ENCODE data around the gene ADAMTS9.

ADAMTS9 gene

DNA sequence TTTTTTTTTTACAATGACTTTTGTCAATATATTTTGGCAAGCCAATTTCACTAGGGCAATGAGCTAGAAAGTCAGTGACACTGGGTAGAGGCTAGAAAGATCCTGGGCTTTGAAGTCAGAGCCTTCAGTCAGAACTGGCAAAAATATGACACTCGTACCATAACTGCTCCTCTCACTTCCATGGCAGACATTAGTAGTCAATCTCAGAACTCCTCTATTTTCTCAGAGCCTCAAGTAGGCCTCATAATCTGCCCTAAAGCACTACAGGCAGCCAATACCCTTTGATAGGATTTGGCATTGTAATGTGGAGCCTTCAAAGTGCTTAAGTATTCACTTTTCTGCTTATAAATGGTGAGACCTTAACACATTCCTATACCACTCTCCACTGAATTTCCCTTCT lies 67.8 kb downstream of the ADAMTS9 start:
- no peak for DNase-seq (ENCODE audit: low spot score)

DNA sequence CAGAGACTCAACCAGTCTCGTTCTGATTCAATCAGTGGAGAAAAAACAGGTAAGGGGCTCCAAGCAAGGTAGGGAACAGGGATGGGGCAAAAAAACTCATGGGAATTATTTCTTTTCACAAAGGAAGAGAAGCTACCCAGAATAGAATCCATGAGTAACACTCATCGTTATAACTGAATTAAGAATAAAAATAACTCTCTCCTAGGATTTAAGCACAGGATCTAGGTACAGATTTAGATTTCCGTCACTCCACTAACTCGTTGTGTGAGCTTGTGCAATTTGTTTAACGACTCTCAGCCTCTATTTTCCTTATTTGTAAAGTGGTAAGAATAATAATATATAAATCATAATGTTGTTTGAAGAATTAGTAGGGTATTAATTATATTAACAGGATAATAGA lies 68.6 kb downstream of the ADAMTS9 start:
- no peak for DNase-seq (ENCODE audit: low spot score)

DNA sequence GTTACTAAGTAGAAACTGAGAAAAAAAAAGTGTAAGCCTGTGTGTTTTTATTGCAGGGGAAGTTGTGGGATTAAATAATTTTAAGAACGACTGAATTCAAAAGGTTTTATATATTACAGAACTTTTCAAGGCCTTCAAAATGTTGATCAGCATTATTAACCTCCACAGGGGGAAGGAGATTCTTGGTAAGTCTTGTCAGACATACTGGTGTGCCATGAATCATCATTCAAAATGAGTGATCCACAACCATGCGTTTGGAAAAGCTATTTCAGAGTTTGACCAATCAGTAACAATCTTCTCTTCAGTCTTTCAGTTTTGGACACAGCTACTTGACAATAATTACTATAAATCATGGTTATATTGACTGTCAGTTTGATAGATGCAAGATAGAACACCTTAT lies 70.2 kb downstream of the ADAMTS9 start:
- no peak for DNase-seq (ENCODE audit: low spot score)

DNA sequence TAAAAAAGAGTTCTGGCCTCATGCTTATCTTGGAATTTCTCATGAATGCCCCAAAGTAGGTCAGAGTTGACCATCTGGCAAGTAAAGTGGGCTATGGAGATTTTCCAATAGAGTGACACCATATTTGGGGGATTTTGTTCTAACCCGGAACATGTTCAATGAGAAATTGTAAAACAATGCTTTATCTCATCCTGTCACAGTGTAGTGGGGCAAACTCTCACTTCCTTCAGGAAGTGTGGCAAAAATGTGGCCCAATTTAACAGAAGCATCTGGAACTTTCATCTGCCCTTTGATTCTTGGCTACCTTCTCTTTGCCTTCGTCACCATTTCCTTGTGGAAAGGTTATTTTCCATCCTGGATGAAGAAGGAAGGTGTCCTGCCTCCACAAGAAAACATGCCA lies 70.8 kb downstream of the ADAMTS9 start:
- no peak for DNase-seq (ENCODE audit: low spot score)

DNA sequence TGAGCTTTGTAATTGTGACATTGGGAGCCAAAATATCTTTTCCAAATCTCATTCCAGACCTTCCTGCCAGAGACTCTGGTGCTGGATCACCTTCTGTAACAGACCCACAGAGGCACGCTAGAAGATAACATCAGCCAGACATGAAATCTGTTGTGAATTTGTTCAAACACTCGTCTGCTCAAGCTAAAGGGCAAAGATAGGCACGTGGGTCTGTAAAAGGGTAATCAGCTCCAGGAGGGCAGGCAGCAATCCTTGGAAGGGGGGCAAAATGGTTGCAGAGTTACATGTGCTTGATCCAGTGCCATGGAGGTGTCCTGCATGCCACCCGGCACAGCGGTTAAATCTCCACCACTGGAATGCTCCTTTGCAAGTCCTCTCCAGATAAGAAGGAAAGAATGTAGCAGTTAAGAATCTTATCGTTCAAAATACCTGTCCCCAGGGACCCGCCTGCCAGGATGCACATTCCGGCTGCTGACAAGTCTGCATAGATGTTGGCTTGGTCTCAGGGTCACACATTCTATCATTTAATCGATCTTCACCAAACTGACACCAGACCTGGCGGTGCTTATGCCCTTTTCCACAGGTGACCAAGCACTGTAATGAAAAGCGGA lies 74.8 kb downstream of the ADAMTS9 start:
- DNase-seq (ENCODE audit: low spot score), result no peak

DNA sequence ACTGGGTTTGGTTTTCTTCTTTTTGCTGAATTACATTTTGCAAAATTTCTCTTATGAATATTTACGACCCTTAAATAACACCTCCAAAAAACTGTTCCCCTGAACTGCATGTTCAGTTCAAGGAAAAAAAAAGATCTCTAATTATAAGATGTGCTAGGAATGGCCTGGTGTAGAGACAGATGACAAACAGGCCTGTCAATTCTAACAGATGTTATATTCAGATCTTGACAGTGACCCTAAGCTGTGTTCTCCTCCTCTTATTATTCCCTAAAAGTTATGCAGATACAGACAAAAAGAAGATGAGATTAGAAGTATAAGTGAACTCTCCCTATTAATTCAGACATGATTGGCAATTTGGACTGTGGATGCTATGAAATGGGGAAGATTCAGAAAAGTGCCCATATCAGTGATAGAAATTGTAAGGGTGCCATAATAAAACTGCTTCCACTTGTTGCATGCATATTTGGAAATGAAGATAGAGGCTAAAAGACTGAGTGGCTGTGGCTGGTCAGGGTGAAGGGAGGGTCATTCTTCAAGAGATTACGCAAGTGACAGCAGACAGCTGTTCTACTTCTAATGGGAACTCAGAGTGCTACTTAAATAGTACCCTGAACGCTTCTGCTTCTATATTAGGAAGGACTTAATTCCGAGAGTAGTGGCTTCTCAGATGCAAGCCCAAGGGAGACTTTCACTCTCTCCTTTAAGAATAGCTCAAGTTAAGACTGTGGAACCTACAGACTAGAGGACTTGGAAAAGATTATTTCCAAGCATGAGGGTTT lies 75.5 kb downstream of the ADAMTS9 start:
- no peak for DNase-seq (ENCODE audit: low spot score)

DNA sequence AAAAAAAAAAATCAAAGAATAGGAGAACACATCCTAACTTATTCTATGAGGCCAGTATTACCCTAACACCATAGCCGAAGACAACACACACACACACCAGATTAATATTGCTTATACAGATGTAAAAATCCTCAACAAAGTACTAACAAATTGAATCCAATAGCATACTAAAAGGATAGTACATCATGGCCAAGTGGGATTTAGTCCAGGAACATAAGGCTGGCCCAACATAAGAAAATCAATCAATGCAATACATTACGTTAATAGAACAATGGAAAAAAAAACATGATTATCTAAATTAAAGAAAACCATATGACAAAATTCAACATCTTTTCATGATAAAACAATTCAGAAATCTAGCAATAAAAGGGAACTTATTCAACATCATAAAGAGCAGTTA lies 79.1 kb downstream of the ADAMTS9 start:
- no peak for DNase-seq (ENCODE audit: low spot score)

DNA sequence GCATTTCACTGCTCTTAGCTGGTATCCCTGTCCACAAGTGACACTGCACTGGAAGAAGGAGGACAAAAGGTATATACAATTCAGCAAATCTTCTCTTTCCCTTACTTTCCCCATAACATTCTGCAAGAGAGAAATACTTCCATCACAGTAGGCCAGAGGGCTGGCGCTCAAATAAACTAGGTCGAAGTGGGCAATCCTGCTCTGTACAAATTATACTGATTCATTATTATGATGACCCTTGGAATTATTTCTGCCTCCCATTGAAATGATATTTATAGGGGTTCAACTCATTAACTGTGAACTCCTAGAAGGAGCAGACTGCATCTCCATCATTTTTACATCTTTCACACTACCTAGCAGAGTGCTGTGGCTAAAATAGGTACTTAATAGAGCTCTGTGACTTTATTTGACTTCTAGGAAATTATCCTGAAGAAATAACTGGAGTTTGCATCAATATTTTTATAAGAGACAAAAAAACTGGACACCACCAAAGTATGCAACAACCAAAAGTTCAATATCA lies 80.7 kb downstream of the ADAMTS9 start:
- DNase-seq (ENCODE audit: low spot score), result no peak

DNA sequence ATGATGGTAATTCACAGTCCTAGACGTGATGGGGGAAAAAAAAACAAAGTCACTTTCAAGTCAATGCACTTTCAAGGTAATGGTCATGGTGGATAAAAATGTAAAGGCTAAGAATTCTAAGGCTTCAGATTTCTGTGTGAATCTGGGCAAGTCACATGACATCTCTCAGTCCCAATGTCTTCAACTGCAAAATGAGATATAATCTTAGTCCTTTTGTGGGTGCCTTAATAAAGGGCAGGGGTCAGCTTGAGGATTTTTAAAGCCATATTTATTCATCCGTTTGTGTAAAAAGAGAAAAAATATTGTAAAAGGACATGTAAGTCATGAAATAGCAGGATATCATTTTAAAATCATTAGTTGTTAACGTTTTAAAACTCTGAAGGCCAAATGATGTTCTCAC lies 83.5 kb downstream of the ADAMTS9 start:
- DNase-seq (ENCODE audit: low spot score), result no peak

DNA sequence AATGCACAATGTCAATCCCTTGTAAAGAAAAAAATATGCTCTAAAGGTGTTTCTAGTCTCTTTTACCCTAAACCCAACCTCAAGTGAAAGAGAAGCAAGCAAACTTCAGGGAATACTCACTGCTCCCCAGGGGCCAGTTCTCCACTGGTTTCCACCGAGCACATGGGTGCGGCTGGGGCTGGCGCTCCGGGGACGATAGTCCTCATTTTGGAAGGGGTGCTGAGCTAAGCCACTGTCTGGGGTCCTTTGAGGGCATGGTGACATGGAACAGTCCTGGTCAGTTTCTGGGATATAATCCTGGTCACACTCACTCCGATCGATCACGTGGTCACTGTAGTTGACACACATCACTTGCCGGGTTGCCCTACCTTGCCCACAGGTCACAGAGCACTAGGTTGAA lies 86.0 kb downstream of the ADAMTS9 start:
- no peak for DNase-seq (ENCODE audit: low spot score)

DNA sequence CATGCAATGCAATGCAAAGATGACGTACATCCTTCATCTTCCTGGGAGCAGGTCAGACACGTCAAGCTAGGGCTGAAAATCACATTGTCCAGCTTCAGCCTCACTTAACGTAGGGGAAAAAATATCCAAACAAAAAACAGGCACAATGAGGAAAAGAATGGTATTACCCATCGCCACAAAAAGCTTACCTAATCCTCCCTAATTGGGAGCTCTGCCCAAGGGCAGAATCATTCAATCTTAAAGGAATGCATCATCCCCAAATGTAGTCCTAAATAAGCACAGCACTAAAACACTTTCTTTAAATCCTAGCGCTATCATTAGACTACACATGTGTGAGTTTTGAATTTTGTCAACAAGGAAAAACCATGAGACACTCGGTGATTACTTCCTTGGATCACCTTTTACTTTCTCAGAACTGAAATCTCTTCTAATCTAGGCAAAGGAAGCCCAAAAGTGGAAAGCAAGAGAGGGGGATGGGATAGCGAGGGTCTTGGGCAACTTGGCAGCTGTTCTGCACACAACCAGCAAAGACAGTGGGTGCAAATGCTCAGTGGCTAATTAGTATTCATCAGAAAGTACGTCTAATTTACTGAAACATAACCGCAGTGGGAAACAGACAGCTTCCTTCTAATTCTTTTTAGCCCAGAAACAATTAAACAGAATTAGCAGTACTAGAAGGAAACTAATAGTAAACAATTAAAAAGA lies 87.4 kb downstream of the ADAMTS9 start:
- no peak for DNase-seq (ENCODE audit: low spot score)

DNA sequence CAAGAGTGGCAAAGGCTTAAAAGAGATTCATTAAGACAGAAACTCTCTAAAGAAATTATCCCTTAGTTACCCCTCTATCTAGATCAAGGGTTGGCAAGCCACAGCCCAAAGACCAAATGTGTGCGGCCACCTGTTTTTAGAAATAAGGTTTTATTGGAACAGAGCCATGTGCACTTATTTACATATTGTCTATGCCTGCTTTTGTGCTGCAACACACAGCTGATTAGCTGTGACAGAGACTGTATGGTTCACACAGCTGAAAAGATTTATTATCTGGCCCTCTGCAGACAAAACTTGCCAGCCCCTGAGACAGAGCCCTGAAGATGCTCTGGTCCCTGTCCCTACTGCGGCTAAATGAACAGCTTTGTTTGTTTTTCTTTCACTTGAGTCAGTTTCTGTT lies 88.1 kb downstream of the ADAMTS9 start:
- no peak for DNase-seq (ENCODE audit: low spot score)

DNA sequence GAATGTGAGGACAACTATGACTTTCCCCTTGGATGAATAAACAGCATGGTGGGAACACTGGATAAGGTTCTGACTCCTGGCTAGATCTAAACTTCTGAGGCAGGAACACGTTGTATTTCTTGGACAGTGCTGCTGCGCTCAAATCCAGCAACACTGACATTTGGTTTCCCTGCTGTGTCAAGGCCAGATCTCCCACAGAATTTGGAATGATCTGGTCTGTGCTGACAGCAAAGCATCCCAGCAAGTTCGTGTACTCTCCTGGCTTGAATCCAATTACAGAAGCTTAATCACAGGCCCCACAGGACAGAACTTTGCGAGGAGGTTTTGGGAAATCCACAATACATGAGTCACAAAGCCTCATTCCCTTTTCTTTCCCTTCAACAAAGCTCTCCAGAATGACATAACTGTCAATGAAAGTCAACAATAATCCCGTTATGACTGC lies 92.5 kb downstream of the ADAMTS9 start:
- no peak for DNase-seq (ENCODE audit: low spot score)

DNA sequence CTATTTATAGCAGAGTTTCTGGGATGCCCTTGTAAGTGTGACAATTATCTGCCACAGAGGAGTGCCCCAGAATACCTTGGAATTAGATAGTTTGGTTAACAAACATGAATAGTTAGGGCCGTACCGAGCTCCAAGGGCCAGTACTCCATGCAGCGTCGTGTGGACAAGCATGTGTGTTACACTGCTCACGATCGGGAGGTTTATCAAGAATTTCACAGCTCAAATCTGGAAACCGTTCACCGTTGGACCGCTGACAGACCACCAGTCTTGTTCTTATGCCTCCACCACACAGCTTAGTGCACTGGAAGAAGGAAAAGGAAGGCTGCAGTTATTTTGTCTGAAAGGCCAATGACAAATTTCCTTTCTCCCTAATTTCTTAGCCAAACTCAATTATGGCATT lies 93.7 kb downstream of the ADAMTS9 start:
- no peak for DNase-seq (ENCODE audit: low spot score)

DNA sequence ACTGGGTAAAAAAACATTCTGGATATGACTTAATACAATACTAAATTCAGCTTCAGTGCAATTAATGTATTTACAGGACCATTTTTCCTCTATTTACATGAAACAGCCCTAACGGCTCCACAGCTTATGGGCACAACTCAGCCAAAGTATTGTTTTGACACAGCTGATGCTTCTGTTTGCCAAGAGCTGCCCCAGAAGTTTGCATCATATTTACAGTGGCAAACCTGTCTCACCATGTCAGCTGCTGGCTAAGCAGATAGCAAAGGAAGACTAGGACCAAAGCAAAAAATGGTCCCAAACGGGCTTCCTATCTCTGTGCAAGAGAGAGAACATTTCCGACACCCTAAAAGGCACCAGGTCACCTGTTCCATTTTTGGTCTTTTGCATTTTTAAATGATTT lies 94.5 kb downstream of the ADAMTS9 start:
- DNase-seq (ENCODE audit: low spot score), result no peak

DNA sequence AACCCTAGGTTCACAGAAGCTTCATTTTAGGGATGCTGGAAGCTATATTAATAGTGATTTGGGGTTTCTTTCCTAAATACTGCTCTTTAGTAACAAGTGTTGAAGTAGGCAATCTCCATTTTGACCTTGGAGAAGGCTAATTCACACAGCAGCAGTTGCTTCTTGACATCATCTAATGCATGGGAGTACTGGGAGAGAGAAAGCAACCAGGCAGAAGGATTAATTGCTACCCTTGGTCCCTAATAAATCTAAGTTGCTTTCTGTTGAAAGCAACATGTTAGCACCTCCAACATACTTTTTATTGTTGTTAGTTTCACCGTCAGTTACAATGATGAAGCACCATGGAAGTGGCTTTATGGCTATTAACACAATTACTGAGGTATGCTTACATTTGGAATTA lies 96.2 kb downstream of the ADAMTS9 start:
- DNase-seq (ENCODE audit: low spot score), result no peak

DNA sequence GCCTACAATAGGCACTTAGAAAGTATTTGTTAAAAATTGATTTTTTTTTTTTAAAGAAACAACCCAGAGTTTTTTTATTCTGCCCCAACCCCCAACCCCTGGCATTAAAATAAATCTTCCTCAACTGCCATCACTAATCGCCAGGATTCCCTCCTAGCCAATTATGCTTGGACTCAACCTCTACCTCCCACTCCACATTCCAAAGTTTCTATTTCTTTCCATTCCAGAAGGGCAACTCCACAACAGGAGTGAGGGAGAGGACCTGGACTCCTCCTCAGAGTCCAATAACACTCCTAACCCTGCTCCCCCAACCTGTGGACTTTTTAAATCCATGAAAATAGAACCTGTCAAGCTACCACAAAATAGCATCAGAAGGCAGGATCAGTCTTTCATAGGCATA lies 99.4 kb downstream of the ADAMTS9 start:
- DNase-seq (ENCODE audit: low spot score), result no peak

DNA sequence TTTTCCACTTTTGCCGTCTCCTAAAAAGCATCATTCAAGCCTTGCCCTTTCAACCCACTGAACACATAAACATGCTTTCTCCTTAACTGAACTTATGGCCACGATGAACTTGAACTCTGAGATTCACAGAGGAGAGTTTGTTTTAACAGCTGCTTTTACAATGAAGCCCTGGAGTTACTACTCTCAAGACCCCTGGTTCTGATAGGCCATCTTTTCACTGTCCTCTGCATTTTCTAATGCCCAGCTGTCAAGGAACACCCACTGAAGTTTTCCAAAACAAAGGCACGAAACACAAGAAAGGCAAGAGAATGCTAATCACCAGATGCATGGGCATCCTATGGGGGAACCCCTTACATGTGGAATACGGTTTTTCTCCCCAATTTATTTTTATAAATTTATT lies 100.8 kb downstream of the ADAMTS9 start:
- DNase-seq (ENCODE audit: low spot score), result no peak

DNA sequence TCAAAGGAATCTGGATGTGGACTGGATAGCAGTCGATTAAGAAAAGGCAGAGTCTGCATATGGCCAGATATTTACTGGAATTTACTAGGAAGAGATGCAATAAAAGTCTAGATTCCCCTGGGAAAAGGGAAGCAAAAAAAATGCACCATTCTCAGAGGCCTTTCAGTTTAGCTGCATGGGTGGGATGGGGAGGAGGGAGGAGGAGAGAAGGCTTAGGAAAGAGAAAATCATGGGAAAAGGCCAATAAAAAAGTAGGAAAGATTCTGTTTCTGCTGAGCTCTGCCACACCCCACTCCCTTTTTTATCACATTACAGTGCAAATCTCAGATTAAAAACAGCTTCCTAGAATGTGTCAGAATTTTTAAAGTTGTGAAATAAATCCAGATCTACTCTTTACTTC lies 103.6 kb downstream of the ADAMTS9 start:
- no peak for DNase-seq (ENCODE audit: low spot score)

DNA sequence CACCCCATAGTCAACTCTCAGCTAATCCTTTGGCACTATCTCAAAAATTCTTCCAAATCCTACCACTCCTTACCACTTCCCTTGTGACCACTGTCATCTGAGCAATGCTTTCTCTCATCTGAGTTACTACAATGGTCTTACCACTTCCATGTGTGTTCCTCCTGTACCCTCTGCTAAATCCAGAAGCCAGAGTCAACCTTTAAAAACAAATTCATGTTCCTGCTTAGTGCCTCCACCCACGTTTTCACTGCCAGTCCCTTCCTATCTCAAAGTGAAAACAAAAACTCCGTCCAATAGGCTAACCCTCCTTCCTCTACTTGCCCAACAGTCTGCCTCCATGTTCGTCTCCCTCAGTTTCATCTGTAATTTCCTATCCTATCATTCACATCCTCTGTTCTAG lies 109.0 kb downstream of the ADAMTS9 start:
- no peak for DNase-seq (ENCODE audit: low spot score)

DNA sequence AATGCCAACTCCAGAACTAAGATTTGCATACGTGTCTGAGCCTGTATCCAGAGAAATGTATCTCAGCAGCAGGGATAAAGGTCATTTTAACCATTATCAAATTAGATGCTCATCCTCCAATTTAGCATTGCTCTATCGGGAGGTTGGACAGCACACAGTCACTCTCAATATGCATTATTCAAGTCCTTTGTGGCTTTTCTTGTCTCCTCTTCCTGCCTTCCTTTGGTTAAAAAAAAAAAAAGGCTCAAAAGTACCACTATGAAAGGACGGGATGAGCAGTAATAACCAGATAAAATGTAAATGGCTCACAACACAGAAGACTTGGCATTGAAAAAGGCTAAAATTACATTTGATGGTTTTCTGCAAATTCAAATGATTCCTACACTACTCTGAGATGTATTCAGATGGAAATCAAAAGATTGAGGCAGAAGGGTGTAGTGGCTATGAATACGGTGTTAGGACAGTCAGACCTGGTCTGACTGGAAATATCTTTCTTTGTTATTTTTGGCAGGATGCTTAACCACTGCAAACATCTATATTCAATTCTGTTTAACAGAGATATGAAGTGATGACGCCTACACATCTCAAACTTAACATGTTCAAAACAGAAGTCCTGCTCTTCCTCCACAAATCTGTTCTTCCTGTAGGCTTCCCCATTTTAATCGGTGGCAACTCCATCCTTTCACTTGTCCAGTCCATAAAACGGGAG lies 109.6 kb downstream of the ADAMTS9 start:
- no peak for DNase-seq (ENCODE audit: low spot score)

DNA sequence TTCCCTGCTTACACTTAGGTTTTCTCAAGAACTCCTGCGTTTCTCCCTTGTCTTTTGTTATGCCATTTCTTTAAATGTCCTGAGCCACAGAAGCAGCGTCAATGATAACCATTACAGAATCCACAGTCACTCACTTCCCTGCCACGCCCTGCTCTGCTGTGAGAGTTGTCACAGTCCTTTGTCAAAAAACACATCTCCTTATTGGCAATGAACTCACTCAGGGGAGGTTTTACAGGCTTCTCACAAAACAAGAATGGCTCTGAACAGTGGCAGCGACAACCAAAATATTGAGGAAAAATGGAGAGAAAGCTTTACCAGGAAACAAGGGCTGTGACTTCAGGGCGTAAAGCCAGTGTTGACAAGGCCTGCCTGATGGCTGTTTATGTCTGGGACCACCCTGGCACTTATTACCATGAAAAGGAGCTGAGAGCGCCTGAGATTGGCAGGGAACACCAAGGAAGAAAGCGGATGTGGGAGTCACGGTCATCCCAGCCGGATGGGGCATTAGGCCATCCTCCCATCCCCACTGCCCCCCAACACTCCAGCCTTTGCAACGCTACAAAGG lies 111.5 kb downstream of the ADAMTS9 start:
- DNase-seq (ENCODE audit: low spot score), result no peak
